ENCODE results near the gene PHF20.

- TF ChIP-seq CTCF (IDR thresholded peaks at IDR 0.05) (no peak), POLR2A (IDR thresholded peaks at IDR 0.05) (no peak)
Measured at GRCh38 chr20:35871259-35871771, 99.5 kb downstream of the PHF20 start.
